ENCODE data around the gene TCF7L1.

Gene TCF7L1

GRCh38 chr2:85160966-85161960 is 28.1 kb downstream of the TCF7L1 start:
- TF ChIP-seq, protein P1, sequence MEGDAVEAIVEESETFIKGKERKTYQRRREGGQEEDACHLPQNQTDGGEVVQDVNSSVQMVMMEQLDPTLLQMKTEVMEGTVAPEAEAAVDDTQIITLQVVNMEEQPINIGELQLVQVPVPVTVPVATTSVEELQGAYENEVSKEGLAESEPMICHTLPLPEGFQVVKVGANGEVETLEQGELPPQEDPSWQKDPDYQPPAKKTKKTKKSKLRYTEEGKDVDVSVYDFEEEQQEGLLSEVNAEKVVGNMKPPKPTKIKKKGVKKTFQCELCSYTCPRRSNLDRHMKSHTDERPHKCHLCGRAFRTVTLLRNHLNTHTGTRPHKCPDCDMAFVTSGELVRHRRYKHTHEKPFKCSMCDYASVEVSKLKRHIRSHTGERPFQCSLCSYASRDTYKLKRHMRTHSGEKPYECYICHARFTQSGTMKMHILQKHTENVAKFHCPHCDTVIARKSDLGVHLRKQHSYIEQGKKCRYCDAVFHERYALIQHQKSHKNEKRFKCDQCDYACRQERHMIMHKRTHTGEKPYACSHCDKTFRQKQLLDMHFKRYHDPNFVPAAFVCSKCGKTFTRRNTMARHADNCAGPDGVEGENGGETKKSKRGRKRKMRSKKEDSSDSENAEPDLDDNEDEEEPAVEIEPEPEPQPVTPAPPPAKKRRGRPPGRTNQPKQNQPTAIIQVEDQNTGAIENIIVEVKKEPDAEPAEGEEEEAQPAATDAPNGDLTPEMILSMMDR (IDR thresholded peaks at IDR 0.05; ENCODE audit: low read depth, low read length, missing control alignments): no peak
- DNase-seq (ENCODE audit: low read depth): no peak
- H3K4me3 ChIP-seq (ENCODE audit: low read depth, low read length): no peak overlapping the region

GRCh38 chr2:85162746-85163301 is 29.6 kb downstream of the TCF7L1 start:
- H3K4me3 ChIP-seq (ENCODE audit: low read depth, low read length): no peak overlapping the region
- TF ChIP-seq, protein P1 (IDR thresholded peaks at IDR 0.05; ENCODE audit: low read depth, low read length, missing control alignments): no peak
- no peak for DNase-seq (ENCODE audit: low read depth)

DNA sequence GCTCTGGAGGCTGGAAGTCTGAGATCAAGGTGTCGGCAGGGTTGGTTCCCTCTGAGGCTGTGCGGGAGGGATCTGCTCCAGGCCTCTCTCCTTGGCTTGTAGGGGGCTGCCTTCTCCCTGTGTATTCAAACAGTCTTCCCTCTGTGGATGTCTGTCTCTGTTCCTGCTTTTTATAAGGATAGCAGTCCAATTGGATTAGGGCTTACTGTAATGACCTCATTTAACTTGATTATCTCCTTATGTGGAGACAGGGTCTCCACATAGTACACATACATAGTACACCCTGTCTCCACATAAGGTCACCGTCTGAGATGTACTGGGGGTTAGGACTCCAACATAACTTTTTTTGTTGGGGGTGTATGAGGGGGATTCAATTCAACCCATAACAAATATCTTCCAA is 30.5 kb downstream of the TCF7L1 start:
- no peak overlapping the region for H3K4me3 ChIP-seq (ENCODE audit: low read depth, low read length)
- TF ChIP-seq, protein P1 (IDR thresholded peaks at IDR 0.05; ENCODE audit: low read depth, low read length, missing control alignments): no peak
- DNase-seq (ENCODE audit: low read depth): no peak

DNA sequence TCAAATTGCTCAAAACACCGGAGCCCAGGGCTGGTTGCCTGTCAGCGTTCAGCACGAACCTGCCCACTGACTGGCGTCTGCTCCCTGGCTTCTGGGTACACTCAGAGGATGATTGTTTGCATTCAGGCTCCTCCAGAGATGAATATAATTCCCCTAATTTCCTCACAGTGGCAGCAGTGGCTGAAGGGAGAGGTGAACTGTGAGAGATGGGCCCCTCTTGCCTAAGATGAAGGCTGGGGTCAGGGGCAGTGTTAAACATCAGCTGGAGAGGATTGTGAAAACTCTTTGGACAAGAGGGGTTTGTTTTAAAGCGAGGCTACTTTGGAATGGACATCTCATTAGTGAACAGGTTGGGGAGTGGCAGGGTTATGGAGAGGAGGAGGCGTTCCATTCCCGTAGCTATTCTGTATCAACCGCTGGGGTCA is 31.0 kb downstream of the TCF7L1 start:
- TF ChIP-seq, protein P1 (IDR thresholded peaks at IDR 0.05; ENCODE audit: low read depth, low read length, missing control alignments): no peak
- H3K4me3 ChIP-seq (ENCODE audit: low read depth, low read length): no peak overlapping the region
- no peak for DNase-seq (ENCODE audit: low read depth)

- DNase-seq (ENCODE audit: low read depth): no peak
- no peak overlapping the region for H3K4me3 ChIP-seq (ENCODE audit: low read depth, low read length)
- TF ChIP-seq, protein P1 (IDR thresholded peaks at IDR 0.05; ENCODE audit: low read depth, low read length, missing control alignments): no peak
These were observed 32.0 kb downstream of the TCF7L1 start for GRCh38 chr2:85165088-85165690.

DNA sequence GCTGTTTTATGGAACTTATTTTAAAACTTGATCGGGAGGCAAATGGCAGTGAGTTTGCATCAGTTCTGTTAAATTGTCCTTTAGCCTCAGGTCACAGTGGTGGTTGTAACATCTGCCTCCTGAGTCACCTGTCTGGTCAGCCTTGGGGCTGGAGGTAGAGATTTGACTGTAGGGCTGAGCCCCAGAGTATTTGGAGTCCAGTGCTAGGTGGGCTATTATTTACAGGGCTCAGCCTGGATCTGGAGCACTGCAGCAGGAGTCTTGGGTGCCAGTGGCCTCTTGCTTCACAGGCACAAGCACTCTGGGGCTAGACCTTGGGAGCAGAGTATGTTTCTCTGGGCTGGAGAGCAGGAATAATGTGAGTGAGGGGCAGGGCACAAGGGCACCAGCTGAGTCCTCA is 32.8 kb downstream of the TCF7L1 start:
- TF ChIP-seq, protein P1 (IDR thresholded peaks at IDR 0.05; ENCODE audit: low read depth, low read length, missing control alignments): no peak
- no peak for DNase-seq (ENCODE audit: low read depth)
- no peak overlapping the region for H3K4me3 ChIP-seq (ENCODE audit: low read depth, low read length)
